Activated CD4-positive, alpha-beta T cell treated with anti-CD3 and anti-CD28 coated beads, Interleukin-10, Interleukin-2, amounts not matched to agents 100 ng/mL and 50 ng/mL, durations not matched to agents 16 hours and 8 hours (primary cell): Measurements from ENCODE around the gene INPP5A.
"Not testable (repeated sequence)": the region's sequence is repeated elsewhere in the genome, so short reads cannot be mapped to it uniquely, and the experiment has no call there.

Experiments
- DNase-seq: peaks from one replicate; pipeline ENCODE4 v3.0.0-alpha.2; 2020

Gene INPP5A

GRCh38 chr10:132565516-132566209 lies 28.1 kb downstream of the INPP5A start:
- DNase-seq = no peak

GRCh38 chr10:132566892-132567291 lies 29.3 kb downstream of the INPP5A start:
- no peak for DNase-seq

GRCh38 chr10:132570265-132570664 lies 32.7 kb downstream of the INPP5A start:
- no peak for DNase-seq

- no peak for DNase-seq
These were observed 33.4 kb downstream of the INPP5A start for GRCh38 chr10:132570771-132571649.

- DNase-seq = peak; percentile 92
These were observed 34.3 kb downstream of the INPP5A start for GRCh38 chr10:132571650-132572544.

- no peak for DNase-seq
These were observed 35.0 kb downstream of the INPP5A start for GRCh38 chr10:132572545-132572937.

- not testable (repeated sequence) for DNase-seq
These were observed 35.4 kb downstream of the INPP5A start for GRCh38 chr10:132572946-132573345.

GRCh38 chr10:132574288-132574687 lies 36.7 kb downstream of the INPP5A start:
- DNase-seq = no peak

GRCh38 chr10:132574783-132575319 lies 37.3 kb downstream of the INPP5A start:
- no peak for DNase-seq

- DNase-seq = peak; percentile 85
These were observed 38.0 kb downstream of the INPP5A start for GRCh38 chr10:132575320-132576201.

- no peak for DNase-seq
These were observed 39.2 kb downstream of the INPP5A start for GRCh38 chr10:132576671-132577349.

GRCh38 chr10:132577350-132578003 lies 39.9 kb downstream of the INPP5A start:
- no peak for DNase-seq

- DNase-seq = no peak
These were observed 40.8 kb downstream of the INPP5A start for GRCh38 chr10:132578287-132578951.

- DNase-seq = no peak
These were observed 41.7 kb downstream of the INPP5A start for GRCh38 chr10:132579027-132579859.

GRCh38 chr10:132580143-132580542 lies 42.6 kb downstream of the INPP5A start:
- no peak for DNase-seq

GRCh38 chr10:132580617-132581016 lies 43.0 kb downstream of the INPP5A start:
- no peak for DNase-seq

GRCh38 chr10:132582137-132582536 lies 44.5 kb downstream of the INPP5A start:
- DNase-seq = no peak

GRCh38 chr10:132582771-132583170 lies 45.2 kb downstream of the INPP5A start:
- DNase-seq = no peak

GRCh38 chr10:132583456-132583855 lies 45.9 kb downstream of the INPP5A start:
- no peak for DNase-seq
